HG03558 (cell line): Measurements from ENCODE around the gene PPP1R1C.

ENCODE experiments used
- ATAC-seq: cut with Tn5 transposase; IDR thresholded peaks from one replicate; pipeline ENCODE4 v1.9.1; 2021; ENCODE audit warnings: moderate number of reproducible peaks; ENCODE audit not compliant: unreplicated experiment; ENCODE audit errors: extremely low read depth

The PPP1R1C gene

DNA sequence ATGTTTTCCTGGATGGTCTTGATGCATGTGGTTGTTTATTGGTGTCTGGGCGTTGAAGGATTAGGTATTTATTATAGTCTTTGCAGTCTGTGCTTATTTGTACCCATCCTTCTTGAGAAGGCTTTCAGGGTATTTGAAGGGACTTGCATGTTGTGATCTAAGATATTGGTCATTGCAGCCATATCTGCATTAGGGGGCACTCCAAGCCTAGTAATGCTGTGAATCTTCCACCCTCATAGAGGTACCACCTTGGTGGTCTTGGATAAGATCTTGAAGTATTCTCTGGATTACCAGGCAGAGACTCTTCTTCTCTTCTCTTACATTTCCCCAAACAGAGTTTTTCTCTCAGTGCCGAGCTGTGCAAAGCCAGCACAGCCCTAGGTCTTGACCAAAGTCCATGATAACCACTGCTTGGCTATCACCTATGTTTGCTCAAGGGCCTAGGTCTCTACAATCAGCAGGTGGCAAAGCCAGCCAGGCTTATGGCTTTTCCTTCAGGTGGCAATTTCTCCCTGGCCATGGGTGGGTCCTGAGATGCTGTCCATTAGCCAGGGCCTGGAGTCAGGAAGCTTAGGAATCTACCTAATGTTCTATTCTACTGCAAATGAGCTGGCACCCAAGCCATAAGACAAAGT is 15.4 kb upstream of the PPP1R1C start:
- no peak for ATAC-seq

DNA sequence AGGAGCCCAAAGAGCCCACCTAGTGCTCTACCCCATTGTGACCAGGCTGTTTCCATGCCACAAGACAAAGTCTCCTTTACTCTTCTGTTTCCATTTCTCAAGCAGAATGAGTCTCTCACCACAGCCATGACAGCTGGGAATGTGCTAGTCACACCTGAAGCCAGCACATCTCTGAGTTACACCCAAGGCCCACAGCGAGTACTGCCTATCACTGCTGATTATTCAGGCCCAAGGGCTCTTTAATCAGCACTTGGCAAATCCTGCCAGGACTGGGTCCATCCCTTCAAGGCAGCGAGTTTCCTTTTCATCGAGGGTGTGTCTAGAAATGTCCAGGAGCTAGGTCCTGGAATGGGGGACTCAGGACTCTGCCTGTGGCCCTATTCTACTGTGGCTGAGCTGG is 14.6 kb upstream of the PPP1R1C start:
- no peak for ATAC-seq

DNA sequence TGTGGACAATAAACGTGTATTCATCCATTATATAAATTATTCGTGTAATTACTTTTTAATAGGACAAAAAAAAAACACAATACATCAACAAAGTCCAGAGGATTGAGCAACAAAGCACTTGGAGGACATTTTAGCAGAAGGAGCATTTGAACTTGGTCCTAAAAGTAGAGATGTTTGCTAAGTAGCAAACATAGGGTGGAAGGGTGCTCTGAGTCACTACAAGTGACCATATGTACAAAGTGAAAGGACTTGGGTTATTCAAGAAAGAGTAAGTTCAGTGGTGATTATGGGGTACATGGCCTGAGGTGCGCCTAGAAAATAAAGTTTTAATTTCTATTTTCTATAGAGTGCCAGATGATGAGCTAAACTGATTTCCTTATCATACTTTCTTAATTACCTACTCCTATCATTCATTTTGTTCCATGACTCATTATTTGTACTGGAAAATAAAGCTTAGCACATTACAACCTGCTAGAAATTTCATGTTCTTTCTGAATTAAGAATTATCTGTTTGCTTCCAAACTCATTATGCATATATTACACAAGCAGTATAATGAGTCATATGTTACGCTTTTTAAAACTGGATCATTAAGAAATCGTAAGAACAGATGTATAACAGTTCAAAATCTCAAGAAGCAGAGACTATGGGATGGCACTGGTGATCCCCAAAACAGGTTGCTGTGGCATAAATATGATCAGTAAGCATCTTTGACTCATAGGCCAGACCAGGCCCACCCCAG is 13.1 kb upstream of the PPP1R1C start:
- ATAC-seq: no peak

DNA sequence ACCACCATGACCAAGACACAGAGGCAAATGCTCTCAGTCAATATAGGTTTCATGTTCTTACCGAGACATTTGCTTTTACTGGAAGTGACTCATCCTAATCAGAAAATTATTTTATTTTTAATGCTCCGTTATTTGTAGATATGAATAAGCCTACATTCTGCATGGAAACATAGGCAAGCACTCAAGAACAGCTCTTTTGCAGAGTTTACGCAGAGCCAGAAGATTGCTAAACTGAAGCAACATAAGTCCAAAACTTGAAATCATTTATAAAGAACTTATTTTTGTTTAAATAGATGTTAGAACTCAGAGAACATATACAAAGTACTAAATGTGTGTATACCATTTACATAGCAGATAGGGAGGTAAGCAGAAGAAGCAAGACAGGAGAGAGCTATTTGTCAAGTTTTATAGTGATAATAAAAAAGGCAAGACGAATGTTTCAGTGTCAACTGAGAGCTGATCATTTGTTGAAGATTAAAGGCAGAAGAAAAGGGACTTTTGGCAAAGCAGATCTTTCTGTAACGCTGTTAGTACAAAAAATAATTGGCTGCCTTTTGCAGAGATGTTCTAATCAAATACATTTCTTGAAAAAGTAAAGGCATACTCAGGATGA is 12.4 kb upstream of the PPP1R1C start:
- ATAC-seq: no peak

DNA sequence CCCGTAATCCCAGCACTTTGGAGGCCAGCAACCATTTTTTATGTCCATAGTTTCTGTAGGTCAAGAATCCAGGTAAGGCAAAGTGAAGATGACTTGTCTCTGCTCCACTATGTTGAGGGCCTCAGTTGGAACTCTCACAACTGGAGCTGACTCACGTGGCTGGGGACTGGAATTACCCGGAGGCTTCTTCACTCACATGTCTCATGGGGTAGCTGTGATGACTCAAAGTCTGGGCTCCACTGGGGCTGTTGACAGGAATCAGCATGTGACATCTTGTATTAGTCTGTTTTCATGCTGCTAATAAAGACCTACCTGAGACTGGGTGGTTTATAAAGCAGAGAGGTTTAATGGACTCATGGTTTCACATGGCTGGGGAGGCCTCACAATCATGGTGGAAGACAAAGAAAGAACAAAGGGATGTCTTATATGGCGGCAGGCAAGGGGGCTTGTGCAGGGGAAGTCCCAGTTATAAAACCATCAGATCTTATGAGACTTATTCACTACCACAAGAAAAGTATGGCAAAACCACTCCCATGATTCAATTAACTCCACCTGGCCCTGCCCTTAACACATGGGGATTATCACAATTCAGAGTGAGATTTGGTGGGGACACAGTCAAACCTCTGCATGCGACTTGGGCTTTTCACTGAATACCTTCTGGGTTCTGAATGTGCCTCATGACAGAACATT is 7.8 kb upstream of the PPP1R1C start:
- ATAC-seq: peak; percentile 62

DNA sequence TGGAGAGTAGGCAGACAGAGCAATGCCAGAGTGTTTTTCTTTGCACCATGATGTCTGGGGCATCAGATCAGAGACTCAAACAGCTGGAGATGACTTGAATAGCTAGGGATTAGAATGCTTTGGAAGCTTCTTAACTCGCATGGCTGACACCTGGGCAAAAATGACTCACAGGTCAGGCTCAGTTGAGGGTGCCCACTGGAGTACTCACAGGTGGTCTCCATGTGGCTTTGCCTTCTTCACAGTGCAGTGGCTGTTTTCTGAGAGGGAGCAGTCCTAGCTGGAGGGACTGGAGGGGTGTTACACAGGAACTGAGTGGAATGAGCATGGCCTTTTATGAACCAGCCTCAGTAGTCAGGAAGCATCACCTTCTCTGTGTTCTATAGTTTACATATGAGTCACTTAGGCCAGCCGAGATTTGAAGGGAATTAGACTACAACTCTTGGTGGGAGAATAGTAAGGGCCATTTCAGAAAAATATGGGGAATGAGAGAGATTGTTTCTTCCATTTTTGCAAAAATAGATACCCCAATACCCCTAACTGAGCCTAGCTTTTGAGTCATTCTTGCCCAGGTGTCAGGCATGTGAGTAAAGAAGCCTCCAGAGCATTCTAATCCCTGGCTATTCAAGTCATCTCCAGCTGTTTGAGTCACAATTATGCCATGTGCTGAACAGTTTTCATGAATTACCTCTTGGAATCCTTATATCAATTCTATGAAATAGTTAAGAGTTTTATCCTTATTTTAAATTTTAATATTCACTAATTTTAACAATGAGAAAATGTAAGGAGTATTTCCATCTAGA is 7.1 kb upstream of the PPP1R1C start:
- ATAC-seq: no peak

DNA sequence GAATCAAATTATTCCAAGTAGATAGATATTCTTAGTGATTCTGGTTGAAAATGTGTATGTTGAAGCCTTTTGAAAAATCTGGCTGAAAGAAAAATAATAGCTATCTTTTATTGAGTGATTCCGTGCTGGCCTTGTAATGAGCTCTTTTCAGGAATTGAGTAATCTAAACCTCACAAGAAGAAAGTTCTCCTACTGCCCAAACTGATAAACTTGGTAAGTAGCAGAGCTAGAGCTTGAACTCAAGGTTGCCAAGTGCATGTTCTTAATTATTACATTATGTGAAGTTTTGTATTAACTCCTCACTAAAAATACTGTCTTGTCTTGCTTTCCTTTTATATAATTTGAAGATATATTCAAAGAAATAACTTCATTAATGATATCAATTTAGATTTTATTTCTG is 1.6 kb upstream of the PPP1R1C start:
- no peak for ATAC-seq

DNA sequence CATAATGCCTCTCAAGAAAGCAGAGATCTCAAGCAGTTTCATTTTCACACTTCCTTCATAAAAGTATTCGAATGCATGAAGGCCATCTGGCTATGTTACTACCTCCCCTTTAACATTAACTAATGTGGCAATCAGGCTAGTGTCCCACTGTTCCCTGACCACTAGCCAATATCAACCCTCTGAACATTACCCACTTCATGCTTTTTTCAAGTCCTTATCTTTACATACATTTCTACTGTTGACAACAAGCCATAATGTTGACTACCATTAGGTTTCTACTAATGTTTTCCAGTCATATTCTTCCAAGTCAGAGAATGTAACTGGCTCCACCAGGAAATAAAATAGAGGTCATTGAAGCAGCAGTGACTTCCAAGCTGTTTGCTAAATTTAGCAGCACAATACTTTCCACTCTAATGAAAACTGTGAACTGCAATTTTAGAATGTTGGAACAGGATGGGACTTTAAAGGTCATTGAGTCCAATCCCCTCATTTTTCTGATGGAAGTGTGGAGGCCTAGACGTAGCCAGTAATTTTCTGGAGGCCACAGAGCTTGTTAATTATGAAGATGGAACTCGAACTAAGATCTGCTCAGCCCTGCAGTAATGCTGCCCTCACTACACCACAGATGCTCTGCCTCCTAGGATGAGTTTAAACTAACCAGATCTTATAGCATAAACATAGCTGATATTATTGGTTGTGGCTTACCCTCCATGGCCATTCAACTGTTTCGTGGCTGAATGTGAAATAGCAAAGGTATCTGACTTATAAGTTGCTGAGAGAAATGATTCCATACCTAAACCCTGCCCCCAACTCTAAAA is 630 bp upstream of the PPP1R1C start:
- no peak for ATAC-seq

DNA sequence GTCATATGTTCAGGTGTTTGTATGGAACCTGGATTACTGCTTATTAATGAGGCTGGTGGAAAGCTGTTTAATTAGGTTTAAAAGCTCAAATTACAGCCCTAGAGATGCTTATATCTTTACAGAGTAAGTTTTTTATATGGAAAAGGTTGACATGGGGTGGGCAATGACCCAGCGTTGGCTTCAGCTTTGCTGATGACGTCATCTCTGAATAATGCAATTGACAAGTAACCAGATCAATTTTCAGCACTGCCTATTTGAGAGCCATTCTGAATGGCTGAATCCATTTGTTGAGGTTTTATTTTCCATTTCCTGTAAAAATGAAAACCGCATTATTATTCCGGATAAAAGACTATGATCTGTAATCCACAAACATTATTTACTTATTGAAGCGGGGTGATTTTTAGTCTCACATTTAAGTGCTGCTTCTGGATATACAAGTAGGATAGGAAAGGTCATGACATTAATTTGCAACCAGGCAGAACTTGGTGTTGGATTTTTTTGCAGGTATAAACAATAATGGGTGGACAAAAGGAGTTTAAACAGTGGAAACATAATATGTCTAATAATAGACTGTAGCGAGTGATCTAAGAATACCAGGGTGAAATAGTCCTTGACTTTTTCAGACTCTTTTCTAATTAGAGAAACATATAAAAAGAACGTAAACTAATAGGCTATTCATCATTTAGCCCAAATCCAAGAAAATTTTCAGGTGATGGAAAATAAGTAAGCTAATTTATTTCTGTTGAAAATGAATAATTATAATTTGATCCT is 2.7 kb downstream of the PPP1R1C start:
- ATAC-seq: no peak

DNA sequence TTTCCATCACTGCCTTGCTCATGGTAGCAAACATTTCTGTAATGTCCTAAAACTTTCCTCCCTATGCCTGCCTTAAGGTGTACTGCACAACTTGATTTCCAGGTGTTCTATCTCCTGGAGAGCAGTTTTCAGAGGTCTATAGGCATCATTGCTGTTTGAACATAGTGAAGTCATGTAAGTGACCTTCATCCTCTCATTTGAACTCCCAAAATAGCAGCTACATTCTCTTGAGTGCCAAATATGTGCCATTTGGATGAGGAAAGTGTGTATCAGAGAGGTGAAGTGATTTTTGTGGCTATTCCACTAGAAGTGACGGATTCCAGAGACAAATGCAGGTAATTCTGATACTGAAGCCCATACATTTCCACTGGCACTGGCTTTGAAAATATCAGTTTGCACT is 3.4 kb downstream of the PPP1R1C start:
- no peak for ATAC-seq

DNA sequence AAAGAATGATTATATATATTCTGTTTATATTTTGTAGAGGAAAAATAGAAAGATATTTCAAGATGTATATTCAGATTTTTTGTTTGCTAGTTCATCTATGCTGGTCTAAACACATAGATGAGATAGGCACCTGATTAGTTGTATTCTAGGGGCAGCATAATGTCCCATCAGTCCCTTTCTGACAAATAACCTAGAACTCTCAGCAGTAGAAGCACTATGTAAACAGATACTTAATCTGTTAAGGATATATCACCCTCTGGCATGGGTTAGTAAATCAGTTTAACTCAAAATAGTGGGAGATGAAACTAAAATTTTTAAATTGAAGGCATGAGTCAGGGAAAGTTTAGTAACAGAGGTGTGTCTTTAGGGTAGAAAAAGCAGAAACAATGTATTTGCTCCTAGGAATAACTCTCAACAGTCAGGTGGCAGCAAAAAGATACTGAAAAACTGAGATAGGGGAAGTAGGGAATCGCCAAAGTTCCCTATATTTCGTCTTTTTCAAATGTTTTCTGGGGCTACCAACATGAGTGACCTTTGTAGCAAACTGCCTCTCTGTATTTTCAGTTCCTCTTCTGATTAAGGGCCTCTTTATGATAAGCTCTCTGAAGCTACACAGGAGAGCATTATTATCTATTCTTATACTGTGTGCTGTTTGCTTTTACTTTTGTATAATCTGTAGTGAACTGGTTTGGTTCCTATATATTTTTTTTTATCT is 5.7 kb downstream of the PPP1R1C start:
- peak; percentile 85 for ATAC-seq

DNA sequence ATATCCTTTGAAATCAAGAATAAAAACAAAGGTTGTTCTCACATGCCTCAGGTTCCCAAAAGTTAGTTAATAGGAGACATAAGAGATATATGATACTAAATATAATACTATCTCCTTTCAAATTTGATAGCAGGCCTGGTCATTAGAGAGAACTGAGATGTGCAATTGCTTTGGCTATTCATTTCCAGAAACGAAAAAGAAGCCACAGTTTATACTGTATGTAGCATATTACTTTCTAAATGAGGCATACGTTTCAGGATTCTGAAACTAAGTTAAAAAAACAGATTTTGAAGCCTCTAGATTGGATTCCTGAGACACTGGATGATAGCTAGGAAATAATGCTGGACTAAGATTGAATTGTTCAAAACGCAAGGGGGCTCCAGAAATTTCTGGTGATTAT is 7.1 kb downstream of the PPP1R1C start:
- peak; percentile 84 for ATAC-seq

DNA sequence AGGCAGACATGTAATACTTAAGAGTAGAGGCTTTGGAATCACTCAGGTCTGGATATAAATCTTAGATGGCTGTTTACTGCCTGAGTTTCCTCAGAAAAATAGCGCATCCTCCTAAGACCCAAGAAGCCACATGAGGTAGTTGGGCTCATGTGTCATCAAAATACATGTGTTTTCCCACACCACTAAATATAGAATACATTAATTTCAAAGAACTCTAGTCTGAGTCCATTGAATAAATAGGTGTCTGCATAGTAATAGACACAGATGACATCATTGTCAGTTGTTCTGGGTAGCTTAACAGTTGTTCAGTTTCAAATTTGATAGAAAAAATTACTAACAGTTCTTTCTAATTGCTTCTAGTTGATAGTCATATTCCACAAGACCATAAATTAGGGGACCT is 9.6 kb downstream of the PPP1R1C start:
- ATAC-seq: no peak

DNA sequence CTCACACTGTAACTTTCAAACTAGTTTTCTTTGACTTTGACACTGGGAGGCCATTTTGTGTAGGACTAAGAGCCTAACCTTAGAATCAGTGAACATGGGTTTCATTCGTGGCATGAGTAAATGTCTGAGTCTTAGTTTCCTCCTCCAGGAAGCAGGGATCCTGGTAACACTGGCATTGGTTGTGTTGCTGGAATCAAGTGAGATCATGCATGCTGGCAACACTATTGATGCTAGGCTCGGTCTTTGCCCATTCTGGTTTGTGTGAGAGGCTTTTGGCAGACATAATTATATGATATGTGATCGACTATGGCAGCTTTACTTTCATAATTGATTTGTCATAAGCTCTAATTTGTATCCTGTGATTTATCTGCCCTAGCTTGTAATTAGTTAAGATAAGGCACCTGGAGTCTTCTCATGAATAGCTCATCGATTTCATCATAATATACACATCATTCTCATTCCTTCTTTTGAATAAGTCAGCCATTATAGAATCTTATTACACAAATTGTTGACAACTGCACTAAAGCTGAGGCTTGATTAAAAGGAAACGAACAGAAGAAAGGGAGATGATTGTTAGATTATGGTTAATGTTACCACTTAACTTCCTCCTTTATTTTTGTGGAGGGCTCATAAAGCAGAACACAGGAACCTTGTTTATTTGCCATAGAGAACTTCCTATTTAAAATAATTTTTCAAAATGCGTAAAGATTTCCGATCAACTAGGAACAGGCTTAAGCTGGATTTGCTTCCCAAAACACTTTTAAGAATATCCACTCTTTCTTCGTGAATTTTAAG is 12.6 kb downstream of the PPP1R1C start:
- no peak for ATAC-seq

DNA sequence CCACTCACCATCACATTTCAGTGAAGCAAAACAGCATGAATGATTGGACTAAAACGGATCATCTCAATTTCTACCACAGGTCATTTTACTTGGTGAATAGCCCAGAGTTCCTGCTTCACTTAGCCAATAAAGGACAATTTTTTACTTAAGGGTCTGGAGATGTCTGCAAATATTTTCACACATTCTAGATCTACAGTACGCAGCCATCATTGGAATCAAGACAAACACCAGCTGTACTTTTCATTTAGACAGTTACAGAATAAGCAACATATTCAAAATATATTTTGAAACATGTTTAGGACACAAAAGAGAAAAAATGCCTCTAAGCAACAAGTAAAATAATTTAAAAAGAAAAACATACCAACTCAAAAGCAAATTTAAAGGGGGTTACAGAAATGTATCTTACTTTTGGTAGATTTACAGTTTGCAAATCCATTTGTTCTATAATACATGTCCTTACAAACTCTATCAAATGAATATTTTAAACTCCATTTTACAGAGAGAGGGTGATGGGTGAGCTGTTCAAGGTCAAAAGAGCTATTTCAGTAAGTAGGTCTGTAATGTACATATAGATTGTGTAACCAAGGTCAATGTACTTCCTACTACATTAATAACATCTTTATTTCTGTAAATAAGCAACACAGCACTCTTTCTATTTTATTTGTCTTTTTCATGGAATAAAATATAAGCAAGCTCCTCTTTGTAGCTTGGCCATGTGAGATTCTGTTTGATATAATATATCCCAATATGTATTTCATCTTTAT is 13.4 kb downstream of the PPP1R1C start:
- ATAC-seq: no peak

DNA sequence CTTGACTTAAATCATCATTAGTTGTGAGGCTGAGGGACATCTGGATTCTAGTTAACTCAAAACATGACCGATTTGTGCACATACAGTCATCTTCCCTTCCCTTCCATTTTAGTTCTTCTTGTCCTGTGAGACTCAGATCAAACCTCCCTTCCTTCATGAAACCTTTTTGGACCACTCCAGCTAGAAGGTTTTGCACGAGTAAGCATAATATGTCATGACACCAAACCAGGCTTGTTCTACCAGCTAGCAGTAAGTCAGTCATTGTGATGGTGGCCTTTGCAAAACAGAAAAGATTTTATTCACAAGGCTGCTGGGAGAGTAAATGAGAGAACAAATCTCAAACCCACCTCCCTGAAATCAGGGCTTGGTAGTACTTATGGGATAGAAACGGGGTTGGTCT is 14.3 kb downstream of the PPP1R1C start:
- ATAC-seq: no peak
